Stimulated activated CD8-positive, alpha-beta memory T cell treated with anti-CD3 and anti-CD28 coated beads, Interleukin-7, amount 100 ng/mL, for 48 hours (primary cell): ENCODE measurements around the gene AEBP1.
A peak's percentile ranks its signal among the peaks of the same experiment; 100 is the strongest.

Experiments used
- DNase-seq, 2 donors: peaks; one replicate each; pipeline ENCODE4 v3.0.0-alpha.2; 2020; ENCODE audit warnings: low read depth in 1 of 2; ENCODE audit errors: extremely low read depth in 1 of 2

Gene AEBP1

GRCh38 chr7:44139311-44140010 lies 35.3 kb downstream of the AEBP1 start:
- DNase-seq, result no peak

- DNase-seq, result no peak
Measured at GRCh38 chr7:44140341-44140740, 36.2 kb downstream of the AEBP1 start.

- DNase-seq, result no peak
Measured at GRCh38 chr7:44141221-44141850, 37.2 kb downstream of the AEBP1 start, which contains the start of gene MYL7. Gene MYL7, minus strand, starts transcription at chr7:44141332. Its CDS starts 27 bp downstream, at chr7:44141305.

- DNase-seq, result no peak
Measured at GRCh38 chr7:44142028-44142427, 37.9 kb downstream of the AEBP1 start.

- DNase-seq, result no peak
Measured at GRCh38 chr7:44143646-44144250, 39.6 kb downstream of the AEBP1 start.

- no peak for DNase-seq
Measured at GRCh38 chr7:44144426-44144967, 40.4 kb downstream of the AEBP1 start.

GRCh38 chr7:44144968-44145478 lies 40.9 kb downstream of the AEBP1 start:
- DNase-seq, result no peak

GRCh38 chr7:44145479-44145968 lies 41.4 kb downstream of the AEBP1 start:
- peak in 1 of 2 donors; percentile 27 for DNase-seq

GRCh38 chr7:44145969-44146911 lies 42.1 kb downstream of the AEBP1 start:
- peak; percentile 24 to 39 for DNase-seq

- DNase-seq, result no peak
Measured at GRCh38 chr7:44147026-44147991, 43.2 kb downstream of the AEBP1 start.

- no peak for DNase-seq
Measured at GRCh38 chr7:44148166-44148565, 44.0 kb downstream of the AEBP1 start.

- DNase-seq, result no peak
Measured at GRCh38 chr7:44148961-44149536, 44.9 kb downstream of the AEBP1 start.

- no peak for DNase-seq
Measured at GRCh38 chr7:44149571-44150465, 45.7 kb downstream of the AEBP1 start.

GRCh38 chr7:44150466-44150832 lies 46.3 kb downstream of the AEBP1 start:
- no peak for DNase-seq

GRCh38 chr7:44150966-44151941 lies 47.1 kb downstream of the AEBP1 start:
- no peak for DNase-seq

GRCh38 chr7:44151956-44152355 lies 47.8 kb downstream of the AEBP1 start:
- DNase-seq, result no peak
